ENCODE results near the gene ABR.
"Not testable (repeated sequence)": the region's sequence is repeated elsewhere in the genome, so short reads cannot be mapped to it uniquely, and the experiment has no call there.

Gene ABR

DNA sequence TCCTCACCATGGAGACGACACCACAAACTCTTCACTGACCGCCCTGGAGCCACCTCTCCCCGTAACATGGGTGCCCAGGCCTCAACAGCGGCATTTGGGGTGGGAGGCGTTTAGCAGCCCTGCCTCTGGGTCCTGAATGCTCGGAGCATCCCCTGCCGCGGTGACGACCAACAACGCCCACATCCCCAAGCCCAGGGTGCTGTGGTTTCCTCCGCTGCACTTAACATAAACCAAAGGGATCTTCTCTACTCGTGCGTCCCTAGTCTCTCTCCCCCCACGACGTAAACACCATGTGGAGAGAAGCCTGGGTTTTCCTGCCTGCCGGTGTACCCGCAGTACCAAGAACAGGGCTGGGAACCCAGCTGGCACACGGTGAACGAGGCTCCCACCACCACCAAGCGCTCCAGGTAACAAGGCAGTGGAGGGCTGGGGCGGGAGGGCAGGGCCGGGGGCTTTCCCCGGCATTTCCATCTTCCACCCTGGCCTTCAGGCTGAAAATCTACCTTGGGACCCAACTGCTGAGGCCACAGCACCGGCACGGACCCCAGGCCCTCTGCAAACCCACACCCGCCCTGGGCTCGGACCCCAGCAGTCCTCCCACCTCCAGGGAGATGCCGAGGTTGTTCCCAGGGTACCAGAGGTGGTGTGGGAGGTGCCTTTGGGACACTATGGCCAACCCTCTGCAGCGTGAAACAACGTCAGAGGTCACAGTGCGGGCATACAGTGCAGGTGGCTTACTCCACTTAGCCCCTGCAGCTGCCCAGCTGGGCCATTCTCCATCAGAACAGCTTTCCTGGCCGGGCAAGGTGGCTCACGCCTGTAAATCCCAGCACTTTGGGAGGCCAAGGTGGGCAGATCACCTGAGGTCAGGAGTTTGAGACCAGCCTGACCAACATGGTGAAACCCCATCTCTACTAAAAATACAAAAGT, 128.5 kb downstream of the ABR start:
- Histone ChIP-seq H3K79me2 (ENCODE audit: insufficient read depth, low read length) (no peaks in the 10 kb centered on the region), H4K20me1 (ENCODE audit: insufficient read depth, low read length) (no peaks in the 10 kb centered on the region), H3K9ac (ENCODE audit: low read depth, low read length) (no peak overlapping the region), H3K27ac (ENCODE audit: low read length) (no peak overlapping the region), H3K27me3 (ENCODE audit: insufficient read depth, low read length, poor library complexity) (no peaks in the 10 kb centered on the region), H3K4me1 (ENCODE audit: insufficient read depth, low read length) (no peaks in the 10 kb centered on the region), H3K4me3 (ENCODE audit: low read depth in 1 of 2, low read length in 2 of 2) (no peak overlapping the region), H2AFZ (ENCODE audit: low read depth, low read length) (no peak overlapping the region), H3K36me3 (ENCODE audit: insufficient read depth, low read length) (peaks cover 24% of the 10 kb centered on the region), H3K4me2 (ENCODE audit: insufficient read depth, low read length) (no peak overlapping the region), H3K9me3 (ENCODE audit: insufficient read depth, low read length, severe bottlenecking) (no peaks in the 10 kb centered on the region)
- TF ChIP-seq EZH2 (IDR thresholded peaks at IDR 0.05; ENCODE audit: borderline replicate concordance, low read depth, low read length, severe bottlenecking): no peak
- TF ChIP-seq, protein P1, sequence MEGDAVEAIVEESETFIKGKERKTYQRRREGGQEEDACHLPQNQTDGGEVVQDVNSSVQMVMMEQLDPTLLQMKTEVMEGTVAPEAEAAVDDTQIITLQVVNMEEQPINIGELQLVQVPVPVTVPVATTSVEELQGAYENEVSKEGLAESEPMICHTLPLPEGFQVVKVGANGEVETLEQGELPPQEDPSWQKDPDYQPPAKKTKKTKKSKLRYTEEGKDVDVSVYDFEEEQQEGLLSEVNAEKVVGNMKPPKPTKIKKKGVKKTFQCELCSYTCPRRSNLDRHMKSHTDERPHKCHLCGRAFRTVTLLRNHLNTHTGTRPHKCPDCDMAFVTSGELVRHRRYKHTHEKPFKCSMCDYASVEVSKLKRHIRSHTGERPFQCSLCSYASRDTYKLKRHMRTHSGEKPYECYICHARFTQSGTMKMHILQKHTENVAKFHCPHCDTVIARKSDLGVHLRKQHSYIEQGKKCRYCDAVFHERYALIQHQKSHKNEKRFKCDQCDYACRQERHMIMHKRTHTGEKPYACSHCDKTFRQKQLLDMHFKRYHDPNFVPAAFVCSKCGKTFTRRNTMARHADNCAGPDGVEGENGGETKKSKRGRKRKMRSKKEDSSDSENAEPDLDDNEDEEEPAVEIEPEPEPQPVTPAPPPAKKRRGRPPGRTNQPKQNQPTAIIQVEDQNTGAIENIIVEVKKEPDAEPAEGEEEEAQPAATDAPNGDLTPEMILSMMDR (IDR thresholded peaks at IDR 0.05; ENCODE audit: borderline replicate concordance, extremely low read depth, low read length, poor library complexity, severe bottlenecking): no peak
- no peak for DNase-seq
- ATAC-seq (ENCODE audit: insufficient read depth, low read depth): no peak

DNA sequence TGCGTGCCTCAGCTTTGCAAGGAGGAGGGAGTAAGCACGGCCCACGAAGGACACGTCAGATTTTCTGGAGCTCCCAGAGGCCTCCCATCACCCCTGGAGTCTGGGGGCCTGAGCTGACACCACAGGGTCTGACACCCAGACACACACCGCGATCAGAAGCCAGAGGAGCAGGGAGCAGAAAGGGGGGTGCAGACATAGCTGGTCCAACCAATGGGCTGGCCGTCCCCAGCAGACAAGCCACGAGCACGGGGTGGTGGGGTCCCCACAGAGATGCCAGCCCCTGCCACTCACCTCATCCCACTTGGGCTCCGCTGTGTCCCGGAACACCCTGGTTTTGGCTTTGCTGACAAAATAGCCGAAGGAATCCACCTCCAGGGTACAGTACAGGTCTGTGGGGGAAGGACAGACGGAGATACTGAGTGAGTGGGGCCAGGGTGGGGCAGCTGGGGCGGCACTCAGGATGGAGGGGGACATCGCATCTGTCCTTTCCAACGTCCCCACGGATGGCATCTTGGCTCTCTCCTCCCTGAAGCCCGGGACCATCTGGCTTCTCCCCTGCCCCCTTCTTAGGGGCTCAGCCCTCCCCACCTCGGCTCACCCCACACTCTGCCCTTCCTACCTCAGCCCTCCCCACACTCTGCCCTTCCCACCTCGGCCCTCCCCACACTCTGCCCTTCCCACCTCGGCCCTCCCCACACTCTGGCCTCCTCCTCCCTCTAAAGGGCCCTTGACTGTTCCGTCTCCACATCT, 129.4 kb downstream of the ABR start:
- Histone ChIP-seq H3K4me2 (ENCODE audit: insufficient read depth, low read length) (no peak overlapping the region), H3K79me2 (ENCODE audit: insufficient read depth, low read length) (no peaks in the 10 kb centered on the region), H3K4me1 (ENCODE audit: insufficient read depth, low read length) (no peaks in the 10 kb centered on the region), H3K9ac (ENCODE audit: low read depth, low read length) (no peak overlapping the region), H4K20me1 (ENCODE audit: insufficient read depth, low read length) (no peaks in the 10 kb centered on the region), H2AFZ (ENCODE audit: low read depth, low read length) (no peak overlapping the region), H3K27me3 (ENCODE audit: insufficient read depth, low read length, poor library complexity) (no peaks in the 10 kb centered on the region), H3K4me3 (ENCODE audit: low read depth in 1 of 2, low read length in 2 of 2) (no peak overlapping the region), H3K36me3 (ENCODE audit: insufficient read depth, low read length) (peaks cover 17% of the 10 kb centered on the region), H3K27ac (ENCODE audit: low read length) (no peak overlapping the region), H3K9me3 (ENCODE audit: insufficient read depth, low read length, severe bottlenecking) (no peaks in the 10 kb centered on the region)
- no peak for DNase-seq
- TF ChIP-seq, protein P1 (IDR thresholded peaks at IDR 0.05; ENCODE audit: borderline replicate concordance, extremely low read depth, low read length, poor library complexity, severe bottlenecking): no peak
- no peak for TF ChIP-seq EZH2 (IDR thresholded peaks at IDR 0.05; ENCODE audit: borderline replicate concordance, low read depth, low read length, severe bottlenecking)
- ATAC-seq (ENCODE audit: insufficient read depth, low read depth): no peak

DNA sequence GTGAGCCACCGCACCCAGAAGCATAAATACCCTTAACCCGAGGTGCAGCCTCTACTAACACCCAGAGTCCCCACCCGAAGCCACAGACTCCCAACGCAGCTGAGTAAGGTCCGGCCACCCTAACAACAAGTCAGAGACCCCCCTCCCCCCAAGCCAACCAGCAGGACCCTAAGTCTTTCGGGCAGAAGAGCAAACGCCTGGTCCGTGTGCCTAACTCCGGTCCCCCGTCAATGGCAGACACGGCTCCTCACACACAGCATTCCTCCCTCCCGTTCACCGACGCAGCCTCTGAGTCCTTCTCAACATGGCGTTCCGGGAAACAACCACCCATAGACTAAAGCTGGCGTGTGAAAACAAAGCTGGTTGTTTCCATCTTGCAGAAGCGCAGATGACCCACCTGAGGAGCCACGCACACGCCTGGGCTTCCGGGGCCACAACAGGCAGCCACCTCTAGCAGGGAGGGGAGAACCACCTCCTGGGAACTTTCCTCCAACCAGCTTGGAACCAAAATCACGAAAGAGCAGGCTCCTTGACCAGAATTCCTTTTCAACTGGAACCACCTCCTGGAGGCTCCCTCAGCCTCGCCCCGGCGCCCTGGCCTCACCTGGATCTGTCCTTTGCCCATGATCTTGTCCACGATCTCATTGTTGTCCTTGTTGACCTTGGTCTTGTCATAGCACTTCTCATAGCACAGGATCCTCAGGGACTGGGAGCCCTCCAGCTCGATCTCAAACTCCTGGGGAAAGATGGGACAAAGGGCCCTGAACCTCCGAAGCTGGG, 130.1 kb downstream of the ABR start:
- H4K20me1 ChIP-seq (ENCODE audit: insufficient read depth, low read length): no peaks in the 10 kb centered on the region
- H3K4me2 ChIP-seq (ENCODE audit: insufficient read depth, low read length): no peak overlapping the region
- TF ChIP-seq EZH2 (IDR thresholded peaks at IDR 0.05; ENCODE audit: borderline replicate concordance, low read depth, low read length, severe bottlenecking): no peak
- TF ChIP-seq, protein P1 (IDR thresholded peaks at IDR 0.05; ENCODE audit: borderline replicate concordance, extremely low read depth, low read length, poor library complexity, severe bottlenecking): no peak
- no peaks in the 10 kb centered on the region for H3K27me3 ChIP-seq (ENCODE audit: insufficient read depth, low read length, poor library complexity)
- DNase-seq (no peak), ATAC-seq (ENCODE audit: insufficient read depth, low read depth) (no peak)
- H3K4me1 ChIP-seq (ENCODE audit: insufficient read depth, low read length): no peaks in the 10 kb centered on the region
- H2AFZ ChIP-seq (ENCODE audit: low read depth, low read length): no peak overlapping the region
- no peak overlapping the region for H3K9ac ChIP-seq (ENCODE audit: low read depth, low read length)
- no peak overlapping the region for H3K27ac ChIP-seq (ENCODE audit: low read length)
- H3K9me3 ChIP-seq (ENCODE audit: insufficient read depth, low read length, severe bottlenecking): no peaks in the 10 kb centered on the region
- H3K79me2 ChIP-seq (ENCODE audit: insufficient read depth, low read length): no peaks in the 10 kb centered on the region
- peaks cover 12% of the 10 kb centered on the region for H3K36me3 ChIP-seq (ENCODE audit: insufficient read depth, low read length)
- H3K4me3 ChIP-seq (ENCODE audit: low read depth in 1 of 2, low read length in 2 of 2): no peak overlapping the region

DNA sequence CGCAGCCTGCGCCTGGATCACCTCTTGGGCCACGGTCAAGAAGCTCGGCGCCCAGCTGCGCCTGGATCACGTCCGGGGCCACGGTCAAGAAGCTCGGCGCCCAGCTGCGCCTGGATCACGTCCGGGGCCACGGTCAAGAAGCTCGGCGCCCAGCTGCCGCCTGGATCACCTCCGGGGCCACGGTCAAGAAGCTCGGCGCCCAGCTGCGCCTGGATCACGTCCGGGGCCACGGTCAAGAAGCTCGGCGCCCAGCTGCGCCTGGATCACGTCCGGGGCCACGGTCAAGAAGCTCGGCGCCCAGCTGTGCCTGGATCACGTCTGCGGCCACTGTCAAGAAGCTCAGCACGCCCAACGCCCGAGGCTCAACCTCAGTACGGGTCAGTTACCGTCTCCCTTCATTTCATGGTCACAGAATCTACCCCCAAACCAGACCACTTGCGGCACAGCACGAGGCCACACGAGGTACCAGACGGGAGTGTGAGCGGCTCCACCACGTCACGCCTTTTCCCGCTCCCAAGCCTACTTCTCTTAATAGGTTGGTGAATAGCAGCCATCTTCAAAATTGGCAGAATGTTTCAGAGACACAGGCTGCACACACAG, 131.2 kb downstream of the ABR start:
- H3K36me3 ChIP-seq (ENCODE audit: insufficient read depth, low read length); H3K27ac ChIP-seq (ENCODE audit: low read length); H3K9ac ChIP-seq (ENCODE audit: low read depth, low read length); DNase-seq; H2AFZ ChIP-seq (ENCODE audit: low read depth, low read length); H3K79me2 ChIP-seq (ENCODE audit: insufficient read depth, low read length); H3K4me2 ChIP-seq (ENCODE audit: insufficient read depth, low read length); H3K4me1 ChIP-seq (ENCODE audit: insufficient read depth, low read length); H3K9me3 ChIP-seq (ENCODE audit: insufficient read depth, low read length, severe bottlenecking); H4K20me1 ChIP-seq (ENCODE audit: insufficient read depth, low read length); H3K27me3 ChIP-seq (ENCODE audit: insufficient read depth, low read length, poor library complexity); H3K4me3 ChIP-seq (ENCODE audit: low read depth in 1 of 2, low read length in 2 of 2); ATAC-seq (ENCODE audit: insufficient read depth, low read depth): not testable (repeated sequence)

Data from DND-41 (cell line).